GM21367 (cell line): Measurements from ENCODE around the gene DIDO1.
"Not testable (repeated sequence)": the region's sequence is repeated elsewhere in the genome, so short reads cannot be mapped to it uniquely, and the experiment has no call there.

Experiments
- ATAC-seq: cut with Tn5 transposase; IDR thresholded peaks from one replicate; pipeline ENCODE4 v1.9.1; 2021; ENCODE audit not compliant: unreplicated experiment

The DIDO1 gene

DNA sequence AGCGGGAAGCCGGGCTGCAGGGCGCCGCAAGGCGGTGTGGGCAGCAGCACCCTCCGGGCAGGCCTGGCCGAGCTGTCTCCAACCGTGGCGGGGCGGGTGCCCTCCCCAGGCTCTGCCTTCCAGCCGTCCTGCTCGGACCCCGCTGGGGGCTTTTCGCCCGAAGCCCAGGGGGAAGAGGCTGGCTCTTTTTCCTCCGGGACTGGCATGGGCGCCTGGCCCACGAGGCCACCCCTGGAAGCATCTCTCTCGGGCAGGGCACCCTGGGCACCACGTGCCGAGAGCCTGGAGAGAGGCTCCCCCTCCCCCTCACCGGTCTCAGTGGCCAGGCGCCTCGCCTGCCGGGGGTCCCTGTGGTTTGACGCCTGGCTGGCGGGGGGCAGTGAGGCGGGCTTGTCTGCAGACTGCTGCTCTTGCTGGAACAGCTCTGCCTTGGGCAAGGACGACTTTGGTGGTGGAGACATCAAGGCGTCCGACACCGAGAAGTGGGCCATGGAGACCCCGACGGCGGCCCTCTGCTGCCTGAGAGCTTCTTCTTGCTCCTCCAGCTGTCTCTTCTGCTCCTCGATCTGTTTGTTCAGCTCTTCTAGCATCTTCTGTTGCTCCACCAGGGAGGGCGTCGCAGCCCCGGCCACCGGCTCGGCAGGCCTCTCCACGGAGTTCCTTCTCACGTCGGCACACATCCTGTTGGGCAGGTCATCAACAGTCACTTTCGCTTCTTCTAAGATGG, 45.2 kb downstream of the DIDO1 start:
- ATAC-seq, result no peak

DNA sequence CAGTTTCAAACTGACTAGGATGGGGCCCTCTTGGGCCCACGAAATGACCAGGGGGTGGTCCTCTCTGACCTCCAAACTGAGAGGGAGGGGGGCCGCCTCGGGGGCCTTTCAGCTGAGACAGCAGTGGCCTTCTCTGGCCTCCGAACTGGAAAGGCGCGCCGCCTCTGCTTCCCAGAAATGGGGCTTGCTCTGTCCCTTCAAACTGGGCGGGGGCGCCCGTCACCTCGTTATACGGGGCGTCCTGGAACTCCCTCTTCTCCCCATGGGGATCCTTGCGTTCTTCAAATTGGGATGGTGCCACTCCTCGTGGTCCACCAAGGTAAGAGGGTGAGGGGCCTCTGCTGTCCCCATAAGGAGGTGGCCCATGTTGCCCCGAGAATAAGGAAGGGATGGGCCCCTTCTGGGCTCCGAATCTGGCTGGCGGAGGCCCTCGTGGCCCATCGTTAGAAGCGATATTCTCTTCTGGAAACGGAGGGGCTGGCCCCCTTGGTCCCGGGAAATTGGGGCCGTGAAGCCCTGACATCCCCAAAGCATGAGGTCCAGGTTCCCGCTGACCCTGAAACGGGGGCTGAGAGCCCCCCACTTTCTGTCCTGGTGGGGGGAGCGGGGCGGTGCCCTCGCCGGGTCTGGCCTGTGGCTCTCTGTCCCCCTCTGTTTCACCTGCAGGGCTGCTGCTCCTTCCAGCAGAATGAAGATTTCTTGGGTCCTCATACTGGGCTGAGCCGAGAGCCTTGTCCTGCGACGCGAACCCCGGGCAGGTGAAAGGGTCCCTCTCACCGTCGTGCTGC, 46.0 kb downstream of the DIDO1 start:
- no peak for ATAC-seq

DNA sequence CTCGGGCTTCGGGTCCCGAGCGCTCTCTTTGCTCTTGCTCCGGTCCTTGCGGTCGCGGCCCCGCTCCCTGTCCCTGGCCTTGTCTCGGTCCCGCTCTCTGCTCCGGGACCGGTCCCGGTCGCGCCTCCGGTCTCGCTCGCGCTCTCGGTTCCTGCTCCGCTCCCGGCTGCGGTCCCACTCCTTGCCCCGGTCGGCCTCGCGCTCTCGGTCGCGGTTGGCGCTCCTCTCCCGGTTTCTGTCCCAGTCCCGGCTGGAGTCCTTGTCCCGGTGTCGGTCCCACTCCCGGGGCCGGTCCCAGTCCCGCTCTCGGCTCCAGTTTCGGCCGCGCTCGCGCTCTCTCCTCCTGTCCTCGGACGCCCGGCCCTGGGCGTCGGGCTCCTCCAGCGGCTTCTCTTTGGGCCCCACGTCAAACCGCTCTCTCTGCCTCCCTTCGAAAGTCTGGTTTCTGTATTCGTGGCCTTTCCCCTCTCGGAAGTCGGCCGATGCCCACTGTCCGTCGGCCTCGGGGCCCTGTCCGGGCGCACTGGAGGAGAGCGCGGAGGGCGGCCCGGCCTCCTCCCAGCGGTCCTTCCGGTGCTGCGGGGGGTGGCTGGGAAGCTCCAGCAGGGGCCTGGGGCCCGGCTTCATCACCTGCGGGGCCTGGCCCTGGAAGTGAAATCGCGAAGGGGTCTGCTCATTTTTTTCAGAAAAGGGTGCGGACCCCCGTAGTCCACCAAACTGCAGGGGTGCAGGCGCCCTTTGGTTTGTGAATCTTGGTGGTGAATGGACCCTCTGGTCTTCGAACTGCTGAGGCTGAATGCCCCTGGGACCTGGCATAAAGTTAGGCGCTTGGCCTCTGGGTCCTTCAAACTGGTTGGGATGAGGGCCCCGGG, 46.8 kb downstream of the DIDO1 start:
- no peak for ATAC-seq

DNA sequence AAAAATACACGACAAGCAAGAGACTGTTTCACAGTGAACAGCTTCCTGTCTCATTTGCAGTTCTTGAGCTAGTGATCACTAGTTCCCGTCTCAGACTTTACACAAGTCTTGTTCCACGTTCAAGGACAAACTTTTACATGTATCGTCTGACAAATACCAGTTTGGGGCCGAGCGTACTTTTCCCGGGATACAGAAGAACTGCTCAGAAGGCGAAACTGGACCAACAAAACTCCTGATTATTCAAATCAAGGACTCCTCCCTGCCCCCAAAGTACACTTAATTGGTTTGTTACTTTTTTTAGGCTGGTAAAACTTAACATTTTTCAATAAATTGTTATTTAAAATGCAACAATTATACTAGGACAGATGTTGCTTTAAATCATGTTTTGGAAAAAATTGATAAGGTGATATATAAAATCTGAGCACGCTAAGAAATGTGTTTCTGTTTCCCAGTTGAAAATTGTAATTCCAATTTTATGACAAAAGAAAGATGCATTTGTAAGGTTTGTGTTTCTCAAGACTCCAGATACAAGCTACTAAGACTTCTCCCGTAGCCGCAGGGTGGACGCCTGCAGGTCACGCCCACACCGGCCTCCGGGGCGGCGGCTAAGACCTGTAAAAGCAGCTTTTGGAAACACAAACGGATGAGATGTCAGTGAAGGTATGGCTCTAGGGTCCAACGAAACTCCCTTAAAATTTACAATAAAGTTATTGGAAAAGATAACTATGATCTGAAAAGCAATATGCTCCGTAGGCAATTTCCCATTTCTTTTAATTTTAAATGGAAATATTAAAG, 47.9 kb downstream of the DIDO1 start:
- no peak for ATAC-seq

DNA sequence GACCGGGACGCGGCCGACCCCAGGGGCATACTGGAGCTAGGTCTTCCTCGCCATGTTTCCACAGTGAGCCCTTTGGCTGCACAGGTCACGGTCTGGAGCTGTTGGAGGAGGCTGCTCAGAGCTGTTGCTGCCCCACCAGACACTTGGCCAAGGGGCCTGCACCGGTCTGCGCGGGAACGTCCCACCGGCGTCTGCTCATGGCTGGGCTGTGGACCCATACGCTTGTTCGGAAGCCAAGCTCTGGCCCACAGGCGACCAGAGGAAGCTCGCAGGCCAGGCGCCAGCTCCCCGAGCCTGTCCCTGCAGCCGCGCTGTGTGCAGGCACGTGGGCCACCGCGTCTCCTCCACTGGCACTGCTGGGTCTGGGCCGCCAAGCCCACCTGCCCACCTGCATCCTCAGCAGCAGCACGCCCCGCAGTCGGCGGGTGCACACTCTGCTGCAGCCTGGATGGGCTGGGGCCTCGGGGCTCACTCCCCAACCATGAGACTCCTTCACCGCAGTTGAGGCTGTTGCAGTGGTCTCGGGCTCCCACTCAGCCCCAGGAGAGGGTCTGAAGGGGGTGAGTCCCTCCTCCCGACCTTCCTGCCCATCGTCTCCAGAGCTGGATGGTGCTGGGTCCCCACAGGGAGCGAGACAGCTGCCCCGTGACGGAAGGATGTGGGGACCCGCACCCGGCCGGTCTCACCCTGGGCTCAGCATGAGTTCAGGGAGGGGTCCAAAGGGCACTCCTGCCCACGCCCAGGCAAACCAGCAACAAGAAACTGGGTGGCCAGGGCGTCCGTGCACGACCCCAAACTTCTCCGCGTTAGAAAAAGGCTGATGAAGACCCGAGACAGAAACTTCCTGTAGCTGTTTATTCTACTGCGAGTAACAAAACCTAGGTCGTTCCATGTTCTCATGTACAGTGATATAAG, 49.1 kb downstream of the DIDO1 start:
- no peak for ATAC-seq

DNA sequence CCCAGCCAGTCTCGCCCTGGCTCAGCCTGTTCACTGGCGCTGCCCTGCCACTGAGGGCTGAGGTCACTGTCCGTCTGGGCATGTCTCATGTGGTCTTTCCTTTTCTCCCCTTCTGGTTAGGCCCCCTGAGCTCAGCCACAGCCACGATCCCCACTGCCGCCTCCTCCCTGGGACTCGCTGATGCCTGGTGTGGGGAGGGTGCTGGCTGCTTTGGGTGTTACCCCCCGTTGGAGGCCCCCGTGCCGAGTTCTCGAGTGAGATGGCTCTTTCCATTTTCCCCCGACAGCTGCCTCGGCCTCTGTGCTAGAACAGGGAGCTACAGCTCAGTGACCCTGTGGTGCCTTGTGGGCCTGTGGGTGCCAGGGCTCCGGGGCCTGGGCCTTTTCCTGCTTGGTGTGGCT, 49.8 kb downstream of the DIDO1 start:
- no peak for ATAC-seq

DNA sequence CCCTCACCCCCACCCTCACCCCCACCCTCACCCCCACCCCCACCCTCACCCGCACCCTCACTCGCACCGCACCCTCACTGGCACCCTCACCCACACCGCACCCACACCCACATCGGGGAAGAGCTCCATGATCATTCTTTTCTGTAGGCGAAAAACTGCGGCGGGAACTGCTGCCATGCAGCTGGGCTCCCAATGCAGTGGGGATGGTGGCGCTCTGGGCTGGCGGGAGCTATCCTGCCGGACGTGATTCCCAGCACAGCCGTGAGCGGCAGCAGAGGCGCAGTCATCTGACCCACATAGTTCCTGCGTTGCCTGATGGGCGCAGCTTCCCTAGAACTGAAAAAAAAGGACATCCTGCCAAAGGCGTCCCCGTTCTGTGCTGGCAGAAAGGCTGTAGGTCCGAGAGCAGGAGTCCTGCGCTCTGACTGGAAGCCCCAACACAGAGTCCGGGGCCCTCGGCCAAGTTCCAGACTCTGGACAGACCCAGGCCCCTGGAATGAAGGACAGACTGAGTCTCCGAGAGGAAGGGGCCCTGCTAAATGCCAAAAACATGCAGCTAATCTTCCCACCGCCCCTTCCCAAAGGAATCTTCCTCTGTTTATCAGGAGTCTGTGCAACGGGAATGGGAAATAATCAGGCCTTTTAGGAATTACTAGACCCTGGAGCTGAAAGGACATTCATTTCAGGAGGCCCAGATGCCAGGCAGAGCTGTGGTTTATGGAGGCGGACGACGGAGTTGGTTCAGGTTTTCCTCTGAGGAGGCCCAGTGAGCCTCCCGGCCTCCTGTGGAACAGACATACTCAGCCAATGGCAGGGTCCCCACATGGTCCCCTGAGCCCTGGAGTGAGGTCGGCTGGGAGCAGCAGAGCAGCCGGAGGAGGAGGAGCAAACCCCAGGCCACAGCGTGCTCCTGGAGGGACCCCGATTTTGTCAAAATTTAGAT, 50.6 kb downstream of the DIDO1 start:
- no peak for ATAC-seq

DNA sequence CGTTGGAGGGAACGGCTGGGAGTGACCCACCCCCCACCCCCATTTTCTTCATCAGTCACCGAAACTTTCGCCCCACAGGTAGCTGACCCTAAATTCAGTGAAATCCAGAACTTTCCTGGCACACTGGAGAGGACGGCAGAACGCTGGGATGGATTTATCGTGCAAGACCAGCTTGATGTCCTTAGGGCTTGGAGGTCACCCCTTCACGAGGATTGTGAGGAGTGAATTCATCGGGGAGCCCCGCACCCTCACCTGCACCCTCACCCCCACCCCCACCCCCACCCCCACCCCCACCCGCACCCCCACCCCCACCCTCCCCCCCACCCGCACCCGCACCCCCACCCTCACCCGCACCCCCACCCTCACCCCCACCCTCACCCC, 51.4 kb downstream of the DIDO1 start:
- ATAC-seq, result no peak

DNA sequence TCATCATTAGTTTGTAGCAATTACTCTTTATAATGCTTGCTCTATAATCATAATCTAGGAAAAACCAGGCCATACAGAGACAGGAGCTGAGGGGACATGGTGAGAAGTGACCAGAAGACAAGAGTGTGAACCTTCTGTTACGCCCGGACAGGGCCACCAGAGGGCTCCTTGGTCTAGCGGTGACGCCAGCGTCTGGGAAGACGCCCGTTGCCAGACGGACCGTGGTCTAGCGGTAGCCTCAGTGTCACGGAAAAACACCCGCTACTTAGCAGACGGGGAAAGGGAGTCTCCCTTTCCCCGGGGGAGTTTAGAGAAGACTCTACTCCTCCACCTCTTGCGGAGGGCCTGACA, 52.6 kb downstream of the DIDO1 start:
- ATAC-seq, result not testable (repeated sequence)

DNA sequence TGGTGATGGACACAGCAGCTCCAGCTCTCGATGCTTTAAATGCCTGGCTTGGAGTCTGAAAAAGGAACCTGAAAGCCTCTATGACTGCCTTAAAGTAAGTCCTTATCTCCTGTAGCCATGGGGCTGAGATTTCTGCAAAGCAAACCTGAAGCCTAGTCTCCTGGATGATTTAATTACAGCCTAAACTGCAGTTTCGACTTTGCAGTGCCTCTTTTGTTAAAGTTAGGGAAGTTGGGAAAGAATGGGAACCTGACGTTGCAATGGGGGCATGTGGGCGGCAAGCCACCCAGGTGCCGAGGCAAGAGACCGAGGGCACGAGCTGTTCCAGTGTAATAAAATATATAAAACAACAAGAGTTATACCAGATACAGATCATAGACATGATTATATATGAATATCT, 53.0 kb downstream of the DIDO1 start:
- ATAC-seq, result no peak

DNA sequence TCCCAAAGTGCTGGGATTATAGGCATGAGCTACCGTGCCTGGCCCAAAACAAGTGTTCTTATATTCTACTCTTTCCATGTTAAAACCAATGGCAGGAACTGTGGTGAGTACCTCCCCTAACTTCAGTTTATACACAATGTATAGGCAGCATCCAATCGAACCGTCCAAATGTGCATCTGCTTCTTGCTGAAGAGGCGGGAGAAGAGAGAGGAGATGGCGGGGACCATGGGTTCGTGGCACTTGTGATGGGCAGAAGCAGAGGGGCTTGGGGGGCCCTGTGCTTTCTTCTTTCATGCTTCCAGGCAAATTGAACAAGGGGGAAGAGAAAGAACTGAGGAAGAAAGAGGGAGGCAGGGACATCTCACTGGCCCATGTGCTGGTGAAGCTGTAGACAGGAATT, 53.4 kb downstream of the DIDO1 start:
- no peak for ATAC-seq

DNA sequence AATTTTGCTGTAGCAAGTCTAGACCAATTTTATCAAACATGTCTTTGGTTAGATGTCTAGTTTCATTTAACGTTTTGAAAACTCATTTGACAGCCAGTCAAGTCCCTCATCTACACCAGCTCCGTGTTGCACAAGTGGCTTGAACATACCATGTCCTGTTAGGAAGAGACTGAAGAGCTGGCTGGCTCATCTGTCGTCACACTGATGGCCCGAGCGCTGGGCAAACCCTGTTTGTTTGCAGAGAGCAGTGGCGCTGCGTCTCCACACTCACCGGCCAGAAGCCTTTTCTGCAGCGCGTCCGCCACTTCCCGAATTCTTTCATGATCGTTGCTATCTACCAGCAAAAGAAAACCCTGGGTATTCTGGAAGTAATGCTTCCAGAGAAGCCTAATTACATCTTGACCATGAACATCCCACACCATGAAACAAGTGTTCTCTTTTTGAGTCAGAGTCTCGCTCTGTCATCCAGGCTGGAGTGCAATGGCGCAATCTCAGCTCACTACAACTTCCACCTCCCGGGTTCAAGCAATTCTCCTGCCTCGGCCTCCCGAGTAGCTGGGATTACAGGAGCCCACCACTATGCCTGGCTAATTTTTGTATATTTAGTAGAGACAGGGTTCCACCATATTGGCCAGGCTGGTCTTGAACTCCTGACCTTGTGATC, 54.0 kb downstream of the DIDO1 start:
- ATAC-seq, result no peak

DNA sequence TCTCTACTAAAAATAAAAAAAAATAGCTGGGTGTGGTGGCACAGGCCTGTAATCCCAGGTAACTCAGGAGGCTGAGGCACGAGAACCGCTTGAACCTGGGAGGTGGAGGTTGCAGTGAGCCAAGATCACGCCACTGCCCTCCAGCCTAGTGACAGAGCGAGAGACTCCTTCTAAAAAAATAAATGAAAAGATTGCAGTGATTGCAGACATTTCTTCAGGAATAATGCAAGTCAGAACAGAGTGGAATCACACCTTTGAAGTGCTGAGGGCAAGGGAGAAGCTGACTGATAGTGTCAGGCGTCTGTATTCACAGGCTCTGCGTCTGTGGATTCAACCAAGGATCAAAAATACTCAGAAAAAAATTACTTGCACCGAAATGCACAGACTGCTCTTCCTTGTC, 62.1 kb downstream of the DIDO1 start:
- ATAC-seq, result no peak

DNA sequence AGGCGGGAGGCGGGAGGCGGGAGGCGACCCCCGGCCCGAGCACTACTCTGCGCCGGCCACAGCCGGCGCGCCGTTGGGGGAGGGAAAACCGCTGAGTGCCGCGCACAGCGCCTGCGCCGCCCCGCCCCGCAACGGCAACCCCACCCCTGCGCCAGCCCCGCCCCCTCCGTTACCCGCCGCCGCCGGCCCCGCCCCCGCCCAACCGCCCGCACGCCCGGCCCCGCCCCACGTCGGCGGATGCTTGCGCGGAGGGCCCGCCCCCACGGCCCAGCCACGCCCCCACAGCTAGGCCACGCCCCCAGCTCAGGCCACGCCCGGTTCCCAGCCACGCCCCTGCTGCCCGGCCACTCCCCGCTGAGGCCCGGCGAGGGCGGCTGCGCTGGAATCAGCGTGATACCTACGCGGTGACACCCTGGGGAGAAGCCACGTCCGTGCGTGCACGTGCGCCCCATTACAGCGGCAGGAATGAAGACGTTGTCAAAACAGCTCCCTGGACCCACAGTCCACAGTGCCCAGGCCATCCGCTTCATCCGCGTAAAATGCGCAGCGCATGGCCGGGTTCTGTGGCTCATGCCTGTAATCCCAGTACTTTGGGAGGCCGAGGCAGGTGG, 64.5 kb downstream of the DIDO1 start, which contains the start of gene TCFL5:
TCFL5 (minus strand) TSS at position 97 of the 611 bp plus-strand sequence. CDS start 152 bp downstream, outside the sequence.
- peak; percentile 52 for ATAC-seq

DNA sequence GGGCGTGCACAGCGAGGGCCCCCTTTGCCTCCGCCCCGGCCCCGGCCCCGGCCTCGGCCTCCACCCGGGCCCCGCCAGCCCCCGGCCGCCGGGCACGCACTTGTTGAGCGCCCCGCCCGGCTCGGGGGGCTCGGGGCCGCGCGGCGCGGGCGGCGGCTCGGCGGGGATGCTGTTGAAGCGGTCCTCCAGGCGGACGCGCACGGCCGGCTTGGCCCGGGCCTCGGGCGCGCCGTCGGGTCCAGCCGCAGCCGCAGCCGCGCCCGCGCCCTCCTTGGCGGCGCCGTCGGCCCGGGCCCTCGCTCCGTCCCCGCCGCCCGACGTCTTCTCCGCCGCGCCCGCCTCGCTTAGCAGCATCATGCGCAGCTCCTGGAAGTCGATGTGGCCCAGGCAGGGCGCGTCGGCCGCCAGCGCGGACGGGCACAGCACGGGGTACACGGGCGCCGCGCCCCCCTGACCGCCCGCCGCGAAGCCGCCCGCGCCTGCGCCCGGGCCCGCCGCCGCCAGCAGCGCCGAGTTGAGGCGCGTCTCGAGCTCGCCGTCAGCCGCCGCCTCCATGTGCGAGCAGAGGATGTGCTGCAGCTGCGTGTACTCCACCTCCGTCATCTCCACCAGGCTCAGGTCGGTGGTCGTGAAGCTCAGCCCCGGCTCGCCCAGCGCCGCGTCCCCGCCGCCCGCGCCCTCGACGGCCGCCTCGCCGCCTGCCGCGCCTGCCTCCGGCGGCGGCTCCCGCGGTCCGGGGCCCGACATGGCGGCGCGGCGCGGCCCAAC, 65.2 kb downstream of the DIDO1 start:
- peak; percentile 28 for ATAC-seq

DNA sequence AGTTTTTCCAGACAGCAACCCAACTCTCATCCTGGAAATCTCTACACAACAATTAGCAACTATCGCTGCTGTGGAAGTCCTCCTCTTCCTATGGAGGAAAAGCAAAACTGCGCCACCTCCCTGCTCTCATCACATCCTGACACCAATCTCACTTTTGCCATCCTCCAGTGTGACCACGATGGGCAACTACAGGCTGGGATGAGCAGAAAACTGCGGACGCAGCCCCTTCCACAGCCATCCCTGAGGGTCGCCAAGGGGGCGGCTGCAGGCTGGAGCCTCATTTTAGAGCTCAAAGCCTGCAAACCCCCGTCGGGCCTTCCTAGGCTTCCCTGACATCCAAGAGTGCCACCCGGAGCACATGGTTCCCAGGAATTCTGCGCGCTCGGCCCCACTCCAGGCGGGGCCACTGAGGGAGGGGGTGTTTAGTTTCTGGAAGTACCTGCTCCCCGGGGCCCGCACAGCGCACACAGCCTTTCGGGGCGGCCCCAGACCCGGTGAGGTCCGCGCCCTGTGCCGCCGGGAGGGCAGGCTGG, 65.8 kb downstream of the DIDO1 start:
- ATAC-seq, result no peak

DNA sequence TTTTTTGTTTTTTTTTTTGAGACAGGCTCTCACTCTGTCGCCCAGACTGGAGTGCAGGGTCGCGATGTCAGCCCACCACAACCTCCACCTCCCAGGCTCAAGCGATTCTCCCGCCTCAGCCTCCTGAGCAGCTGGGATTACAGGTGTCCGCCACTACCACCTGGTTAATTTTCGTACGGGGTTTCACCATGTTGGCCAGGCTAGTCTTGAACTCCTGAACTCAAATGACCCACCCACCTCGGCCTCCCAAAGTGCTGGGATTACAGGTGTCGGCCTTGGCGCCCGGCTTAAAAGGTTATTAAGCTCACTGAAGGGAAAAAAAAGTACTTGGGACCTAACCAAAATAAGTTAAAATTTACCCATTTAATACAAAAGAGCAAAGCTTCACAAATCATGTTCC, 66.6 kb downstream of the DIDO1 start:
- no peak for ATAC-seq
